PC-3 (cell line): ENCODE results near the gene BMAL2.

Source experiments
- EZH2 ChIP-seq: fragments of 300-600 bp; sonication (generic); IDR thresholded peaks from one replicate; pipeline ENCODE4 v1.6.1; 2017; ENCODE audit warnings: antibody characterized with exemption, mild to moderate bottlenecking, low read length; ENCODE audit not compliant: unreplicated experiment
- TF ChIP-seq, protein P1 (sequence below): fragments of 300-600 bp; sonication (generic); conservative IDR thresholded peaks from 2 replicates; pipeline ENCODE4 v1.5.1; 2017; ENCODE audit warnings: antibody characterized with exemption, low read depth, mild to moderate bottlenecking, low read length

- TF ChIP-seq, protein P1, sequence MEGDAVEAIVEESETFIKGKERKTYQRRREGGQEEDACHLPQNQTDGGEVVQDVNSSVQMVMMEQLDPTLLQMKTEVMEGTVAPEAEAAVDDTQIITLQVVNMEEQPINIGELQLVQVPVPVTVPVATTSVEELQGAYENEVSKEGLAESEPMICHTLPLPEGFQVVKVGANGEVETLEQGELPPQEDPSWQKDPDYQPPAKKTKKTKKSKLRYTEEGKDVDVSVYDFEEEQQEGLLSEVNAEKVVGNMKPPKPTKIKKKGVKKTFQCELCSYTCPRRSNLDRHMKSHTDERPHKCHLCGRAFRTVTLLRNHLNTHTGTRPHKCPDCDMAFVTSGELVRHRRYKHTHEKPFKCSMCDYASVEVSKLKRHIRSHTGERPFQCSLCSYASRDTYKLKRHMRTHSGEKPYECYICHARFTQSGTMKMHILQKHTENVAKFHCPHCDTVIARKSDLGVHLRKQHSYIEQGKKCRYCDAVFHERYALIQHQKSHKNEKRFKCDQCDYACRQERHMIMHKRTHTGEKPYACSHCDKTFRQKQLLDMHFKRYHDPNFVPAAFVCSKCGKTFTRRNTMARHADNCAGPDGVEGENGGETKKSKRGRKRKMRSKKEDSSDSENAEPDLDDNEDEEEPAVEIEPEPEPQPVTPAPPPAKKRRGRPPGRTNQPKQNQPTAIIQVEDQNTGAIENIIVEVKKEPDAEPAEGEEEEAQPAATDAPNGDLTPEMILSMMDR: no peak
- TF ChIP-seq EZH2: no peak
These were observed 3.0 kb downstream of the BMAL2 start for GRCh38 chr12:27335364-27336281.
